NCI-H2196 treated with DMSO at 0.1 percent for 48 hours (cell line): ENCODE results near the gene NAB1.

Experiments
- DNase-seq: peaks from one replicate; lab custom pipeline; 2025; ENCODE audit not compliant: unreplicated experiment; lab: John Stamatoyannopoulos, UW

Gene NAB1

DNA sequence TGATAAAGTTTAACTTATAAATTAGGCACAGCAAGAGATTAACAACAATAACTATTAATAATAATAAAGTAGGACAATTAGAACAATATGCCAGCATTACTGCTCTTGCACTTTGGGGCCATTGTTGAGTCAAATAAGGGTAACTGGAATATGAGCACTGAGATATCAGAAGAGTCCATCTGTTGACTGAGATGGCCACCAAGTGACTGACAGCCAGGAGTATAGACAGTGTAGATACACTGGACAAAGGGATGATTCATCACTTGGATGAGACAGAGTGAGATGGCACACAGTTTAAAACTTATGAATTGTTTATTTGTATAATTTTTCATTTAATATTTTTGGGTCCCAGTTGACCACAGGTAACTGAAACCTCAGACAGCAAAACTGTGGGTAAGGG is 20.0 kb downstream of the NAB1 start:
- no peak for DNase-seq

DNA sequence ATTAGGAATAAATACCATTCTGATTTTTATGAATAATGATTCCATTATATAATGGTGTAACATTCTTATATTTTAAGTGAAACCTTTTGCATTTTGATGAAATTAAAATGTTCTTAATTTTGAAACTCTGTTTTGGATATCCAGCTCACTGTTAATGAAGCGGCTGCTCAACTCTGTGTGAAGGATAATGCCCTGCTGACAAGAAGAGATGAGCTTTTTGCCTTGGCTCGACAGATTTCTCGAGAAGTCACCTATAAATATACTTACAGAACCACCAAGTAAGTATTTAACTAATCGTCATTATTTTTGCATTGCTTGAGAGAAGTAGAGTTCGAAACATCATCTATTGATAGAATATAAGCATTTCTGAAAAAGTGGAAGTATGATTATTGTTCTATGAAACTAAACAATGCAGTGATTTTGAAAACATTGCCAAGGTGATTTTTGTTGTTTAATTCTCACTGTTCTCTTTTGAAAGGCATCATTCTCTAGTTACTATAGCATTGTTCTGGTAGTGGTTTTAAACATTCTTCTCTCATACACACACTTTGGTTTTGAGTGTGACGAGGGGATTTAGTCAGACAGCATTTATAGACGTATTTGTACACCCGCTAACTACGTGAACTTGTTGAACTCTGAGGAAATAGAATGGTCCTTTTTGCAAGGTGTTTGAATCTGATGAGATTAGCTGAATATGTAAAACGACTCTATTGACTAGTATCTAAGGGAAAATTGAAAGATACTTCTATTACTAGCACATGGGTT is 21.5 kb downstream of the NAB1 start:
- DNase-seq: no peak

DNA sequence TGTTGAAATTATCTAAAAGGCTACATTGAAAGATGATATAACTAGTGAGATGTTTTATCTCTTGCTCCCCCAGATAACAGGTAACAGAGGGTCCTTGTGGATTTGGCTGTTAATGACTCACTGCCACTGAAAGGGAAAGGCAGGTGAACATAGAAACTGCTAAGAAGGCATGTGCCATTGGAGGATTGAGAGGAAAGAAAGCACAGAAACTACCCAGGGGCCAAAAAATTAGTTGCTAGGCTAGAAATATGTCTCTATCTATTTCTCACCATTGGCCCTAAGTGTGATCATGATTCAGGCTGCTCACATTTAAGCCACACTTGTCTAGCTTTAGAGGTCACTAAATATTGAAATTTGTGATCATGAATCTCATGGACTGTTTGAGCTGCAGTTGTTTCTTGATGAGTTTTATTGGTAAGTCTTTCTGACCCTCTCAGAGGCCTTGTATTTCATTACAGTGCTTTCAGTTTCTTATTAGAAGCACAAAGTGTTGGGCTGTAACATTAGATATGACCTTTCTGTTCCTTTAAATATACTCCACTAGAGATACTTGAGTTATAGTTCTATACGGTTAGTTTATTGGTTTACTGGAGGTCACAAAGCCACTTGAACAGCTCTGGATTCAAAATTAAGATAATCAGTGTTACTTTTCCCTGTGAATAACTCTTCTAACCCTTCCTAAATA is 26.2 kb downstream of the NAB1 start:
- no peak for DNase-seq

DNA sequence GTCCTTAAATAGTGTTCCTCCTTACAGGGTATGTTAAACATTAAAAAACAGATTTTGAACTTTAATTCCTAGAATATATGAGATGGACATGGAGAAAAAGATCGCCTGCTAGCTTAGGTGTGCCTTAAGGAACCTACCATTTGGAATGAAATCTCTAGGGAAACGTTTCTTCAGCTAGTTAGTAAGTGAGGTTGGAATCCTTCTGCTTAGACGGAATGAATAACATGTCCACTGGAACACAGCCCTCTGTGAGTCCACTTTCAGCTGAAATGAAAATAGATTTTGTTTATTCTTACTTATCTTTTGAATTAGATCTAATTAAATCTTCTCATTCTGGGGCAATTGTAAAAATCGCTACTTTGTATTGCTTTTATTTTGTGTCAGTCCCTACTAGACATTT is 28.4 kb downstream of the NAB1 start:
- no peak for DNase-seq

DNA sequence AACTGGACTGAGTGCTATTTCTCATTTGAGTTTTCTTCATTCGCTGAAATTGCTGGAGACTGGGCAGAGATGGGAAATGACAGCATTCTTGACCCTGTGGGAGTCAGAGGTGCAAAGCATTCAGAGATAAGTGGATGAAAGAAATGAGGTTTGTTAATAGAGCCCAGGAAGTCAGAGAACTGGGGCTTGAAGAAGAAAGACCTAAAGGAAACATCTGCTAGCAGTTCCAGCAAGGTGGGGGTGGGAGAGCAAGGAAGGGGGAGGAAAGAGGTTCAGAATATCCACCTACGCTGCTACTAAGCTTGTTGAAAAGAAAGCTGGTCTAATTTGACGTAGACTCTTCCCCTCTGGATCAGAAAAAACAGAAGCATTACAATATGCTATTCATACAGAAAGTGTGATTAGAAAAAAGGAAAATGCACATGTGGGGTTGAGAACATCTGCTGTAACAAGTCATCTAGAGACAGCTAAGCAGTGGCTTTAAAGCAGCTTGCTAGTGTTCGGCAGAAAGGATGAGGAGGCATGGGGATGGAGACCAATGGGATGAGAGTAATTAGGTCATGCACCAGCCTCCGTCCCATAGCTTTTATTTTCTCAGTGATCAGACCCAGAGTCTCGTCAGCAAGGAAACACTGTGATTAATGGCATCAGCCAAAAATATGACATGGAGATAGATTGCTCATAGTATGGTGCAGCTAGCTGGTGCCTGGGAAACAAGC is 29.7 kb downstream of the NAB1 start:
- DNase-seq: no peak

DNA sequence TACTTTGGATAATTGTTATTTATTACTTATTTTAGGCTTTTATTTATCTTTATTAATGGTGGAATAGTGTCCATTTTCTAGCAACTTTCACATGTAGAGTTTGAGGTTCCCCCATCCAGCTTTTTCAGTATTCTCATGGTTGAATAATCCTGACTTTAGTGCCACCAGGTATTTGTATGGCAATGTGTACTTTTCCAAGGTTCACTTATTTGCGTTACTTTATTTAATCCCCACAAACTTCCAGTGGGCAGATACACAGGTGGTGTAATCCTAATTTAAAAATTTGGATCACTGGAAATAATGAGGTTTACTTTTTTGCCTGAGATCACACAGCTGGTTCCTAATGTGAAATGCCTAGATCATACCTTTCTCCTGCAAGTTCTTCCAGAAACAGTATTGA is 30.5 kb downstream of the NAB1 start:
- no peak for DNase-seq

DNA sequence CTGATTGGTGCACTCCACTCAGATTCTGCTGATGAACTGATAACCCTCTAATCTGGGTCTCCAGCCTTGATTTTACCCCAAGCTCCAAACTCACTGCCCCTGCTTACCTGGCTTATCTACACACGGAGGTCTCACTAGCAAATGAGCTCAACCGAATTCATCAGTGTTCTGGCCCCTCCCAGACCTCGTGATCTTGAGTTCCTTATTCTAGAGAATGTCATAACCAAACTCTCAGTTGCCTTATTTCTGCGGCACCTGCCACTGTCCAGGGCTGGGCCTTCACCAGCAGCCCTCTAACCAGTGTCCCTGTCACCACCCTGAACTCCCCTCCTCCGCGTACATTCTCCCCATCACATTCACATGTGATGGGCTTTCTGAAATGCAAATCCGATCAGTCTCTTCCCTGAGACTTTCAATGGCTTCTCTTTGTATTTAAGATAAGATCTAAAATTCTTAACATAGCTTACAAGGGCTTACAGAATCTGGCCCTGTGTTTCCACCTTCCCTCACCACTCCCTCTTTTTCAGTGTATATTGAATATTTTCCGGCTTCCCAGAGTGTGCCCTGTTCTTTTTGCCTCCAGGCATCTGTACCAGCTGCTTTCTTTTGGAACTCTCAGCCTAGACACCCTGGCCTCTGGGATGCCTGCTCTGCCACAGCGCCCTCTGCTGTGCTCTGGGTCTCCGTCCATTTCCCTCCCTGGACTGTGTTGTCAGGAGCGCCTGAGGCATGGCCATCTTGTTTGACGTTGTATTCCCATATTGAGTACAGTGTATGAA is 31.1 kb downstream of the NAB1 start:
- no peak for DNase-seq

DNA sequence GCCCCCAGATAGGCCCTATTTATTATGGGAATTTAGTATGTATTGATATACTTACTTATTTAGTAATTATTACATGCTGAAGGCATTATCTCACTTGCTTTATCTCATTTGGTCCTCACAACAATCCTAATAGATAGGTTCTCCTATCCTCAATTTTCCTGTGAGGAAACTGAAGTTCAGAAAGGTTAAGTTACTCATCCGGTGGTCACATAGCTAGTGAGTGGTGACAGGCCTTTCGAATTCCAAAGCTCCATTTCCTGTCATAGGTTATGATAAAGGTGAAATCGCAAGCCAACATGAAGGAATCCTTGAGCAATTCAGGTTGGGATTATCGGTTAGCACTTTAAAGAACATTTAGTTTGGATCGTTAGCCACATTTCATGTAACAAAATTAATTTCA is 33.3 kb downstream of the NAB1 start:
- no peak for DNase-seq

DNA sequence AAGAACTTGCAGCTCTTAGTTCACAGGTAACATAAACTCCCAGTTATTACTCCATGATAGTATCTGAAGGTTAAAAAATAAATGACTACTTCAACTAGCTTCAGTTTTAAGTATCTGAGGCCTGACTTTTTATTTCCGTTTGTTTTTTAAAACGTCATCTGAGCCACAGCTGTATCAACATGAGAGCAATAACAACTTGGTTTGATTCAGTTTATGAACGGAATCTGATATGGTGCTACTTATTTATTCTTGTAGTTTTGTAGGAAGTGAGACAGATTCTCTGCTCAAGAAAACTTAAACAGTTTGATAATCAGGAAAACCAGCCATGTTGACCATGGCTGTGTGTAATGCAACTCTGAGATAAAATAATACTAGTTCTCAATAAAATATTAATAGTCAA is 34.9 kb downstream of the NAB1 start:
- DNase-seq: peak; percentile 55

DNA sequence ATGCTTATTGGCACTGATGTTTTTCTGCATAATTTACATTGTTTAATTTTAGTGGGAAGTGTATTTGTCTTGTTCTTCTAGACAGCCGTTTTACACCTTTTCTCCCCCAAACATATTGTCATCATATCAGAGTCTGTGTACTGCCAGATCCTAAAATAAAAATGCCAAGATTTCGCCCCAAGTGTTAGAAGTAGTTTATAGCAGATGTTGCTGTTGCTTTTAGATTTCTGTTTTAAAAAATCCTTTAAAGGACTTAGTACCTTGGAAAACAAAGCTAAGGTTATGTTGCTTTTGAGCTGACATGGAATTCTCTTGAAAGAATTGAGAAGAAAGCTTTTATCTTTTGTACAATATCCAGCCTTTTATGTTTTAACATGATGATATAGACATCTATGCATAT is 36.0 kb downstream of the NAB1 start:
- DNase-seq: no peak

DNA sequence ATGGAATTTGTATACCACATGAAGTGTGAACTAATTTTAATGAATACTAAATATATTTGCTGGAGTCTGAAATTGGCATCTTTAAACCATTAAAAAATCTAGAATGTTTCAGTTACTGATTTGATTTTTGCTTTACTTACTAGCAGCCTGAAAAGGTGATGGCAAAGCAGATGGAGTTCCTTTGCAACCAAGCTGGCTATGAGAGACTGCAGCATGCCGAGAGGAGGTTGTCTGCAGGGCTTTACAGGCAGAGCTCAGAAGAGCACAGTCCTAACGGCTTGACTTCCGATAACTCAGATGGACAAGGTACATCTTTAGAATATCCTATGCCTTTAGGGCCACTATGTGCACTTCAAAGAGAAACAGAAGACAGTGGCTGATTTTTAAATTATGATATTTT is 36.5 kb downstream of the NAB1 start:
- no peak for DNase-seq

DNA sequence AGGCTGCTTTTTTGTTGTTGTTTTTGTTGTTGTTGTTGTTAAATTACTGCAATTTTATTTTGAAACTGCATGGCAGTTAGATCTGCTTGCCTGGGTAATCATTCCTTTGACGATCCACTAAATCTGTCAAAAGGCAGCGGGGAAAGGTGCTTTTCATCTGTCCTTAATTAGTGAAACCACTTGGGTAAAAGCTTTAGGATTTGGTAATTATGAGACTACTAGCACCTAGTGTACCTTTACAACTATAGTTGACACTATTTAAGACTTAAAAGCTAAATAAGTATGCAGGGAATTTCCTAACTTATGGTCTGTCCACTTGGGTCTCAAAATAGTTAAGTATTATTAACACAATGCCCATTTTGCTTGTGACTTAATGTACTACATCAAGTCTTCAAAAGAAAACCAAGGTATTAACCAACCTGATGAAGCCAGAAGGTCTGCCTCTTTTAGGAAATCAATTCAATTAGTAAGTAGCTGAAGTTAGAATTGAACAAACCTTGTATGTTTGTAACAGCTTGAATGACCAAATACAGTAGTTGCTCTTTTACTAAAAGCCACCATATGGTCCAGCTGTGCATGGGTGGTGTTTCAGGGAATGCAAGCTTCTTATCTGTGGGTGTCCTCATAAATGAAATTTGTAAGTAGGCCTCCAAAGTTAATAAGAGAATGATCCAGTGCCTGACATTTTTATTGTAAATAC is 44.8 kb downstream of the NAB1 start:
- no peak for DNase-seq

DNA sequence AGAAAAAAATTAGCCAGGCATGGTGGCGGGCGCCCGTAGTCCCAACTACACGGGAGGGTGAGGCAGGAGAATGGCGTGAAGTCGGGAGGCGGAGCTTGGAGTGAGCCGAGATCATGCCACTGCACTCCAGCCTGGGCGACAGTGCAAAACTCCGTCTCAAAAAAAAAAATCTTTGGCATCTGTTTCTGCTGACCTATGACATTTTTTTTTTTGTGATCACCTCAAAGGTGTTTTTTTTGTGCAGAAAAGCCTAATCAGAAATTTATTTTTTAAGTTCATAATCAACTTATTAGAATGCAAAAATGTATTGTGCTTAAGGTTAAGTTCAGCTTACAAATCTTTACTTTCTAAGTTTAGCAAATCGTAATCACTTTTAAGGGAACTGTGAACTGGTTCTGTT is 45.6 kb downstream of the NAB1 start:
- DNase-seq: no peak

DNA sequence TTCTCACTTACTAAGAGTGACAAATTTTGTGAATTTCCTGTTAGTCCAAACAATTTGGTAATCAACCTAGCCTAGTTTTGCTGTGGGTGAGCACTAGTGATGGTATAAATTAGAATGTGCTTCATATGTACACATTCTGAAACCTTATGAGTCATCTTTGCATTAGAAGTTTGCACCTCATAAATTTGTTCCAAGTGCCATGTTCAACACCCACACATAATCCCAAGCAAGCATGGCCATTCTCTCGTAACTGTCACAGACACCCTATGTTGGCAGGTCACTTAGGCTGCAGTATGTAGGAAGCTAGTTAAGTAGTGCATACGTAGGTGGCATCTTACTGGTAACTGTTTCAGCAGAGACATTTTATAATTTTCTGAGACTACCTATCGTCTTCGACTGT is 46.9 kb downstream of the NAB1 start:
- DNase-seq: no peak

DNA sequence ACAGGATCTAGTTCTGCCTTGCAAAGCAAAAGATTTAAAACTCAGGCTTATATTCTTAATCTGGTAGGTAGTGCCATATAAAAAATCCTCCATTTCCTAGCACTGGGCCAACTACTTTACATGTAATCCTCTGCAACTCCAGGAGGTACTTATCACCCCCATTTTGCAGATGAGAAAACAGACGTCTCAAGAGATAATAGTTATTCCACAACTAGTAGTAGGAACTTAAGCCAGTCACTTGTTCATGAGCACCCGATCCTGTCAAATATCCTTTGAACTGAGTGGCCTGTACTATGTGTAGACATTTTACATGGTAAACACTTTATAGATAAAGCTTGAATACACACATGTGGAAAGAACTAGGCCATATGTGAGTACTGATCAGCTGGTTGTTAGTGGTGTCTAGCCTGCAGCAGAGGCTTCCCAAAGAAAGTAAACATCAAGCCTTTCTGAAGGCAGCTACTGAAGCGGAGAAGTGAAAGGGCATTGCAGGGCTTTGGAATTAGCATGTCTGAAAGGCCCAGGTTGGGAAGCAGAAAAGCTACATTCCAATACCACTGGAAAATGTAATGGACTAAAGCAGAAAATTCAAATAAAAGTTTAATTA is 48.0 kb downstream of the NAB1 start:
- DNase-seq: no peak

DNA sequence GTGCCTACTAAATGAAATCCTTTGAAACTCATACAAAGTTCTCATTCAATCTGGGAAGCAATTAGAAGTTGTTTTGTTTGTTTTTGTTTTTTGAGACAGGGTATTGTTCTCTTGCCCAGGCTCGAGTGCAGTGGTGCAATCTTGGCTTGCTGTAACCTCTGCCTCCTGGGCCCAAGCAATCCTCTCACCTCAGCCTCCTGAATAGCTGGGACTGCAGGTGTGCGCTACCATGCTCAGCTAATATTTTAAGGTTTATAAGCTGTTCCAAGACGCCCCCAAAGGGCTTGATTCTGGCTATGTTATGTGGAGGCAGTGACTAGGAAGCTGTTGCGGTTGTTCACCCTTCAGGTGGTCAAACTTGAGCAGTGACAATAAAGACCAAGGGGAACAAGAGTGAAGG is 48.5 kb downstream of the NAB1 start:
- no peak for DNase-seq

DNA sequence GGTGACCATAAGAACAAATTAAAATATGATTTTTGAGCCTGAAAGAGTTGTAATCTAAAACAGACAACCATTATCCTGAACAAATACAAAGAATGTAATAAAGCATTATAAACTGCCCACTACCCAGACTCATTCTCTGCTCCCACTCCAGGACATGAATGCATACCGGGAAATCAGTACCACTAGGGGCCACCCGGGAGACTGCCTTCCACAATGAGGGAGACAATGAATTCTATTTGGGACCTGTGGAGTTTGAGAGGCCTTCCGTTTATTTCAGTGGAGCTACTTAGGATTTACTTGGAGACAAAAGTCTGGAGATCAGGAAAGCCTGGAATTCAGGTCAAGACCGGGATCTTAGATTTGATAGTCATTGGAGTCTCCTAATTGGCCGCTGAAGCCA is 50.0 kb downstream of the NAB1 start:
- no peak for DNase-seq

DNA sequence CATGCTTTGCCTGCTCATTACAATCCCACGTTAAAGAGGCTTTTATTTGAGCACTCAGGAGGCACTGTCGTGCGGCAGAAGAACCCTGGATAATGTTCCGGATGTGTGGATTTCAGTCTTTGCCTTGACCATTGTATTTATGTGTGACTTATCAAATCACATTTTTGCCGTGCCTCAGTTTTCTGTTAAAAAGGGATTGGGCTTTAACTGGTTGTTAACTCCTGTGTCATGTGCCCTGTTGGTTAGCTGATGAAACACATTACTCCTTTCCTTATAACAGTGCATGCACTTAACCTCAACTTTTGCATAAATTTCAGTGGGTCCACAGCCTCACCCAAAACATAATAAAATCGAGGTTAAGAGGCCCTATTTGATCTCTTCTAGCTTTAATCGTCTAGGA is 52.7 kb downstream of the NAB1 start:
- no peak for DNase-seq

DNA sequence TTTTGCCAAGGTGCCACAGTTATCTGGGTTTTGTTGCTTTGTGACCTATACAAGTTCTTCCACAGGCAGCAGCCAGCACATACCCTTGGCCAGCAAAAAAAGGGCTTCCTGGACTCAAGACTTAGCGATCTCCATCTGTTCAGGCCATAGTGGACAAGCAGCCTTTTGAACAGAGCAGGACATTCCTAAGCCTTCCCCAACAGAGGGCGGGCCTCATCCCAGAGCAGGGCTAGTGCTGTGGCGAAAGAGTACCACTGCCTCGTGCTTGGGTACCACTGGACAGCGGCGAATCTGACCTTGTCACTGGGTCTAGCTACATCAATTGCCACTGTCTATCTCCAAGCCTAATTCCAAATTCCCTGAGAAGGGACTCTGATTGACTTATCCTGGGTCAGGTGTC is 56.4 kb downstream of the NAB1 start:
- no peak for DNase-seq

DNA sequence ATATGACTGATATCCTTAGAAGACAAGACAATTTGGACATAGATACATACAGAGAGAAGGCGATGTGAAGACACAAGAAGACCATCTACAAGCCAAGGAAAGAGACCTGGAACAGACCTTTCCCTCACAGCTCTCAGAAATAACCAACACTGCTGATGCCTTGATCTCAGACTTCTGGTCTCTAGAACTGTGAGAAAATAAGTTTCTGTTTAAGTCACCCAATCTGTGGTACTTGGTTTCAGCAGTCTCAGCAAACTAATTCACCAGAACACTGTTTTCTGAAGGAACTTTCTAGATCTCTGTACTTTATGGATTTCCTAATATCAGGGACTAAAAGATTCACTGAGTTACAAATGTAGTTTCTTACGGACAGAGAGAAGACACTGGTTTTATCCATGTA is 58.8 kb downstream of the NAB1 start:
- no peak for DNase-seq
